ENCODE data around the gene SMYD3. TPM values are rescaled to one million over a fixed set of nuclear protein-coding genes. Genes with fewer than 3 reads are reported as not detected.
A peak's percentile ranks its signal among the peaks of the same experiment; 100 is the strongest.

Gene SMYD3
- total RNA-seq, 1 experiment from 2014 or later: 17.4 TPM

DNA sequence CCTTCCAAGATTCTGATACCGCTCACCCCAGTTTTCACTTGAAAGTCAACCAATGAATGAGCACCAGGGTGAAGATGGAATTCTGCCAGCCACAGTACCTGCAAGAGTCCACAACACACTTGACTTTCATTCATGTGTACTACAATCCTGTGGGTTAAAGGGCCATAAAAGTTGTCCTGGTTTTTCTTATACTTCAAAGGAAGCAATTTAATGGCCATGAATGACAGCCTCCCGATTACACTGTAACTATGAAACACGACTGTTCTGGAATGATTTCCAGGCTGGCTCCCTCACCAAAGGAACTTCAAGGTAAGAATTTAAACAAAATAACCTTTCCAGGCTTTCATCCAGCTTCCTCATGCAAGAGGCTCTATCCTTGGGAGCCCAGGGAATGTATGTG is 502.8 kb downstream of the SMYD3 start:
- ChIA-PET POLR2A (no interaction called here), CTCF (no interaction called here)
- intact Hi-C loops (cut with micrococcal nuclease; ENCODE audit: unreplicated experiment) (no loop called here), in situ Hi-C loops (cut with HindIII; ENCODE audit: low pct_unique_long_range_greater_than_20kb, low sequenced_read_pairs) (no loop called here)
- Histone ChIP-seq H3K4me3 (ENCODE audit: low read depth in 2 of 2, low read length in 2 of 2) (no peak overlapping the region), H3K27me3 (ENCODE audit: control insufficient read depth, insufficient read depth, low read length) (no peaks in the 10 kb centered on the region), H3K36me3 (ENCODE audit: control insufficient read depth, insufficient read depth, low read length) (no peaks in the 10 kb centered on the region), H3K4me1 (ENCODE audit: control insufficient read depth, insufficient read depth, low read length) (no peaks in the 10 kb centered on the region), H3K27ac (ENCODE audit: low read length) (no peak overlapping the region), H3K9me3 (ENCODE audit: control insufficient read depth, insufficient read depth, low read depth, low read length) (no peaks in the 10 kb centered on the region)
- no peak for TF ChIP-seq POLR2AphosphoS5 (IDR thresholded peaks at IDR 0.05; ENCODE audit: low read depth, low read length)
- ATAC-seq (no peak), DNase-seq (ENCODE audit: low read depth, low spot score) (no peak)
- BruUV-seq (replicated peaks): no TSS peak

DNA sequence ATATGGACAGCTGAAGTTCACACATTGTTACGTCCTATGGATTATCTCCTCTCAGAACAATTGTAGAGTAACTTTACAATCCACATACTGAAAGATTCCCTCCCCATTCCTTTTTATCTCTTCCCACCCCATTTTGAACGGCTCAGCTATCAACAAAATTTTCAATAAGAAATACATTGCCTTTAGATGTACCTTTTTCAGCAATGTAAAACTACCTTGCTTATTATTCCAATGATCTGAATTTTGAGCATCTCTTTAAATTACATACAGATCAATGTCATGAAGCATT is 503.7 kb downstream of the SMYD3 start:
- no TSS peak for BruUV-seq (replicated peaks)
- Histone ChIP-seq H3K9me3 (ENCODE audit: control insufficient read depth, insufficient read depth, low read depth, low read length) (no peaks in the 10 kb centered on the region), H3K4me3 (ENCODE audit: low read depth in 2 of 2, low read length in 2 of 2) (no peak overlapping the region), H3K36me3 (ENCODE audit: control insufficient read depth, insufficient read depth, low read length) (no peaks in the 10 kb centered on the region), H3K27me3 (ENCODE audit: control insufficient read depth, insufficient read depth, low read length) (no peaks in the 10 kb centered on the region), H3K4me1 (ENCODE audit: control insufficient read depth, insufficient read depth, low read length) (no peaks in the 10 kb centered on the region), H3K27ac (ENCODE audit: low read length) (no peak overlapping the region)
- ChIA-PET POLR2A (no interaction called here), CTCF (interaction anchor here (1.0 kb wide), 1 partner anchor 851 kb away, joined by 3 read pairs; no protein-coding TSS in a partner anchor)
- no peak for DNase-seq (ENCODE audit: low read depth, low spot score)
- TF ChIP-seq, protein P1, sequence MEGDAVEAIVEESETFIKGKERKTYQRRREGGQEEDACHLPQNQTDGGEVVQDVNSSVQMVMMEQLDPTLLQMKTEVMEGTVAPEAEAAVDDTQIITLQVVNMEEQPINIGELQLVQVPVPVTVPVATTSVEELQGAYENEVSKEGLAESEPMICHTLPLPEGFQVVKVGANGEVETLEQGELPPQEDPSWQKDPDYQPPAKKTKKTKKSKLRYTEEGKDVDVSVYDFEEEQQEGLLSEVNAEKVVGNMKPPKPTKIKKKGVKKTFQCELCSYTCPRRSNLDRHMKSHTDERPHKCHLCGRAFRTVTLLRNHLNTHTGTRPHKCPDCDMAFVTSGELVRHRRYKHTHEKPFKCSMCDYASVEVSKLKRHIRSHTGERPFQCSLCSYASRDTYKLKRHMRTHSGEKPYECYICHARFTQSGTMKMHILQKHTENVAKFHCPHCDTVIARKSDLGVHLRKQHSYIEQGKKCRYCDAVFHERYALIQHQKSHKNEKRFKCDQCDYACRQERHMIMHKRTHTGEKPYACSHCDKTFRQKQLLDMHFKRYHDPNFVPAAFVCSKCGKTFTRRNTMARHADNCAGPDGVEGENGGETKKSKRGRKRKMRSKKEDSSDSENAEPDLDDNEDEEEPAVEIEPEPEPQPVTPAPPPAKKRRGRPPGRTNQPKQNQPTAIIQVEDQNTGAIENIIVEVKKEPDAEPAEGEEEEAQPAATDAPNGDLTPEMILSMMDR (IDR thresholded peaks at IDR 0.05): peak; percentile 37
- TF ChIP-seq TCF7L2 (IDR thresholded peaks at IDR 0.05; ENCODE audit: low read depth, low read length): no peak
- TF ChIP-seq, protein P2, sequence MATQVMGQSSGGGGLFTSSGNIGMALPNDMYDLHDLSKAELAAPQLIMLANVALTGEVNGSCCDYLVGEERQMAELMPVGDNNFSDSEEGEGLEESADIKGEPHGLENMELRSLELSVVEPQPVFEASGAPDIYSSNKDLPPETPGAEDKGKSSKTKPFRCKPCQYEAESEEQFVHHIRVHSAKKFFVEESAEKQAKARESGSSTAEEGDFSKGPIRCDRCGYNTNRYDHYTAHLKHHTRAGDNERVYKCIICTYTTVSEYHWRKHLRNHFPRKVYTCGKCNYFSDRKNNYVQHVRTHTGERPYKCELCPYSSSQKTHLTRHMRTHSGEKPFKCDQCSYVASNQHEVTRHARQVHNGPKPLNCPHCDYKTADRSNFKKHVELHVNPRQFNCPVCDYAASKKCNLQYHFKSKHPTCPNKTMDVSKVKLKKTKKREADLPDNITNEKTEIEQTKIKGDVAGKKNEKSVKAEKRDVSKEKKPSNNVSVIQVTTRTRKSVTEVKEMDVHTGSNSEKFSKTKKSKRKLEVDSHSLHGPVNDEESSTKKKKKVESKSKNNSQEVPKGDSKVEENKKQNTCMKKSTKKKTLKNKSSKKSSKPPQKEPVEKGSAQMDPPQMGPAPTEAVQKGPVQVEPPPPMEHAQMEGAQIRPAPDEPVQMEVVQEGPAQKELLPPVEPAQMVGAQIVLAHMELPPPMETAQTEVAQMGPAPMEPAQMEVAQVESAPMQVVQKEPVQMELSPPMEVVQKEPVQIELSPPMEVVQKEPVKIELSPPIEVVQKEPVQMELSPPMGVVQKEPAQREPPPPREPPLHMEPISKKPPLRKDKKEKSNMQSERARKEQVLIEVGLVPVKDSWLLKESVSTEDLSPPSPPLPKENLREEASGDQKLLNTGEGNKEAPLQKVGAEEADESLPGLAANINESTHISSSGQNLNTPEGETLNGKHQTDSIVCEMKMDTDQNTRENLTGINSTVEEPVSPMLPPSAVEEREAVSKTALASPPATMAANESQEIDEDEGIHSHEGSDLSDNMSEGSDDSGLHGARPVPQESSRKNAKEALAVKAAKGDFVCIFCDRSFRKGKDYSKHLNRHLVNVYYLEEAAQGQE (IDR thresholded peaks at IDR 0.05; ENCODE audit: insufficient read depth in 1 of 2, low read depth in 2 of 2, low read length in 1 of 2): no peak
- TF ChIP-seq POLR2AphosphoS5 (IDR thresholded peaks at IDR 0.05; ENCODE audit: low read depth, low read length): no peak
- no peak for TF ChIP-seq SIN3A (IDR thresholded peaks at IDR 0.05; ENCODE audit: borderline replicate concordance, insufficient read depth, low read depth, low read length)
- intact Hi-C loops (cut with micrococcal nuclease; ENCODE audit: unreplicated experiment): loop anchor here (2.0 kb wide), 2 partner anchors 487 to 851 kb away; no protein-coding TSS in a partner anchor
- no peak for ATAC-seq
- in situ Hi-C loops (cut with HindIII; ENCODE audit: low pct_unique_long_range_greater_than_20kb, low sequenced_read_pairs): no loop called here

DNA sequence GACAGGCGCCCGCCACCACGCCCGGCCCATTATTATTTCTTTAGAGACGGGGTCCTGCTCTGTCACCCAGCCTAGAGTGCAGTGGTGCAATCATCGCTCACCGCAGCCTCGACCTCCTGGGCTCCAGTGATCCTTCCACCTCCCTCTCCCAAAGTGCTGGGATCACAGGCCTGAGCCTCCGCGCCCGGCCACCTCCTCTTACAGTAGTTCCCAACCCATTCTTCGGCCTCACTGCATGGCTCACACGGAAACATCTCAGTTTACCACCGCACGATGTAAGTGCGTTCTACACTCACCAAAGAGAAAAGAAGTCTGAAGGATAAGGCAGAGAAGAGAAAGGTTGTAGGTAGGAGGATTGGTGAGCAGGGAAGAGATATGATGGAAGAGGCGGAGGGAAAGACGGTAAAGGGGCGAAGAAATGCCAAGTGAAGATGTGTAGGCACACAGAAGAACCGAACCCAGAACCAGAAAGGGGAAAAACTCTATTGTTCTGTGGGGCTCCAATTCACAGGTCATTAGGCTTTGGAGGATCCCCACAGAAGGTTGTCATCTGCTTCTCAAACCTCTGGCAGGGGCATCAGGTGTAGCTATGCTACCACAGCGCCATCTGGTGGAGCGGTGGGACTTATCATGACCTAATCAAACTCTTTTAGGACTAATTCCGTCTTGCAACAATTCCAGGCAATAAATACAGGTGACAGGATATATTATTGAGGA is 504.2 kb downstream of the SMYD3 start:
- no peaks in the 10 kb centered on the region for H3K27me3 ChIP-seq (ENCODE audit: control insufficient read depth, insufficient read depth, low read length)
- POLR2A ChIA-PET: no interaction called here
- DNase-seq (ENCODE audit: low read depth, low spot score) (peak; percentile 61), ATAC-seq (peak; percentile 88)
- CTCF ChIA-PET: interaction anchor here (1.0 kb wide), 1 partner anchor 850 kb away, joined by 3 read pairs; no protein-coding TSS in a partner anchor
- BruUV-seq (replicated peaks): no TSS peak
- H3K4me1 ChIP-seq (ENCODE audit: control insufficient read depth, insufficient read depth, low read length): peaks cover 4% of the 10 kb centered on the region; the same call in 1 of the 2 replicates
- H3K9me3 ChIP-seq (ENCODE audit: control insufficient read depth, insufficient read depth, low read depth, low read length): no peaks in the 10 kb centered on the region
- no peak overlapping the region for H3K4me3 ChIP-seq (ENCODE audit: low read depth in 2 of 2, low read length in 2 of 2)
- no peaks in the 10 kb centered on the region for H3K36me3 ChIP-seq (ENCODE audit: control insufficient read depth, insufficient read depth, low read length)
- in situ Hi-C loops (cut with HindIII; ENCODE audit: low pct_unique_long_range_greater_than_20kb, low sequenced_read_pairs) (no loop called here), intact Hi-C loops (cut with micrococcal nuclease; ENCODE audit: unreplicated experiment) (loop anchor here (2.0 kb wide), 2 partner anchors 486 to 850 kb away; no protein-coding TSS in a partner anchor)
- no peak overlapping the region for H3K27ac ChIP-seq (ENCODE audit: low read length)
- no peak for TF ChIP-seq SIN3A (IDR thresholded peaks at IDR 0.05; ENCODE audit: borderline replicate concordance, insufficient read depth, low read depth, low read length)
- TF ChIP-seq, protein P1 (IDR thresholded peaks at IDR 0.05): peak; percentile 90

All from Panc1 (cell line).